Measurements from ENCODE around the gene SGSM2.

The SGSM2 gene

GRCh38 chr17:2337544-2338314, 428 bp downstream of the SGSM2 start:
- peak; percentile 11 for DNase-seq

- DNase-seq, result no peak
These were observed 985 bp downstream of the SGSM2 start for GRCh38 chr17:2338315-2338657.

GRCh38 chr17:2343421-2343820, 6.1 kb downstream of the SGSM2 start:
- DNase-seq, result no peak

- DNase-seq, result no peak
These were observed 7.2 kb downstream of the SGSM2 start for GRCh38 chr17:2344528-2344927.

GRCh38 chr17:2346475-2346874, 9.2 kb downstream of the SGSM2 start:
- no peak for DNase-seq

- DNase-seq, result peak; percentile 85
These were observed 10.7 kb downstream of the SGSM2 start for GRCh38 chr17:2347805-2348685.

- DNase-seq, result no peak
These were observed 14.0 kb downstream of the SGSM2 start for GRCh38 chr17:2351269-2351668.

GRCh38 chr17:2354311-2354710, 17.0 kb downstream of the SGSM2 start:
- DNase-seq, result no peak

GRCh38 chr17:2357237-2357636, 19.9 kb downstream of the SGSM2 start:
- DNase-seq, result no peak

GRCh38 chr17:2357931-2358434, 20.7 kb downstream of the SGSM2 start:
- DNase-seq, result no peak

- no peak for DNase-seq
These were observed 23.9 kb downstream of the SGSM2 start for GRCh38 chr17:2361010-2361760.

GRCh38 chr17:2362016-2362415, 24.7 kb downstream of the SGSM2 start:
- no peak for DNase-seq

- DNase-seq, result no peak
These were observed 25.1 kb downstream of the SGSM2 start for GRCh38 chr17:2362416-2362815.

GRCh38 chr17:2362881-2363280, 25.6 kb downstream of the SGSM2 start:
- no peak for DNase-seq

GRCh38 chr17:2363318-2363717, 26.0 kb downstream of the SGSM2 start:
- DNase-seq, result no peak

- DNase-seq, result no peak
These were observed 26.8 kb downstream of the SGSM2 start for GRCh38 chr17:2363851-2364762.

GRCh38 chr17:2364763-2365116, 27.4 kb downstream of the SGSM2 start:
- no peak for DNase-seq

- no peak for DNase-seq
These were observed 27.8 kb downstream of the SGSM2 start for GRCh38 chr17:2365132-2365531.

GRCh38 chr17:2366747-2367494, 29.6 kb downstream of the SGSM2 start:
- DNase-seq, result no peak

GRCh38 chr17:2368359-2368758, 31.1 kb downstream of the SGSM2 start:
- DNase-seq, result no peak

GRCh38 chr17:2369039-2369438, 31.7 kb downstream of the SGSM2 start:
- DNase-seq, result no peak

Data from SHP77 treated with DMSO at 0.1 percent for 48 hours (cell line).